GM03348 (cell line): ENCODE measurements around the gene DCTN3.
A peak's percentile ranks its signal among the peaks of the same experiment; 100 is the strongest.

ENCODE experiments used
- DNase-seq: peaks from one replicate; pipeline ENCODE4 v3.0.0; 2012; ENCODE audit warnings: low spot score

Gene DCTN3

DNA sequence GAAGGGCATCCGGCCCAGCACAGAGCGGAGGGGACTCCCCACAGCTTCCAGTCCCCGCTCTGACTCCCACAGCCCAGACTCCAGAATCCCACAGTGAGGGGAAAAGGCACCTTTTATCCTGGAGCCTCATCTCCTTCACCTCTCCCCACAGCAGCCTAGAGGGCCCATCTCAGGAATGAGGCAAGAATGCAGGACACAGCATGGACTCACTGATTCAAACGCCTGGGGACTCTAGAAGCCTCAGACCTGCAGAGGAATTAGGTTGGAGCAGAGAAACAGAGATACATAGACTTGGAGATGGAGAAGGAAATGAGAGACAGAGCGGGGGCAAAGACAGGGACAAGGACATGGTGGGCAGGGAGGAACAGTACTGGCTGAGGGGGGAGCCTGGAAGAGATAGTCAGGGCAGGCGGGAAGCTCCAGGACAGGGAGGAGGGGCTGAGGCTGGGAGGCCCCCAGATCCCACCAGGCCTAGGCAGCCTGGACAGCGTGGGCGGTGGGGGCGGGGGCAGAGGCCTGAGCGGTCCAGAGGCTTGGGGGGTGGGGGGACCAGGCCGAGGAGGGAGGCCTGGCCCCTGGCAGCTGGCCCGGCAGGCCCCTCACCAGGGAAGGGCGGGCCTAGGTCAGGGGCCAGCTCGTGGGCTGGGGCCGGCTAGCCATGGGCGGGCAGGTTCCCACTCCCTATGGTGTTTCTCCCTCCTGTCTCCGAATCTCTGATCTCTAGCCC, 46.5 kb downstream of the DCTN3 start:
- no peak for DNase-seq

DNA sequence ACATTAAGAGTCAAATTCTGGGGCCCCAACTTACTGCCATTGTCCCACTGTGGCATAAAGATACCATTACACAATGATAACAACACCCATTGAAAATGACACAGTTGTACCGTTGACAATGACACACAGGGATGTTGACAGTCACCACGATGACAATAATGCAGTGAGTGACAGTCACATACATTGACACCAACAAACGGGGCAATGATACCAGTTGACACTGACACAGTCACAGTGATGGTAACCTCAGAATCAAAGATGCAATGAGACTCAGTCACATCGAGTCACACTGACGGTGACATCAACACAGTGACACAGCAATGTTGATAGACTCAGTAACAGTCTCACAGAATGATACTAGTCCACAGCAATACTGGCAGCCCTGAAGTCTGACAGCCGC, 47.7 kb downstream of the DCTN3 start:
- DNase-seq, result no peak

GRCh38 chr9:34572092-34572491, 48.2 kb downstream of the DCTN3 start:
- no peak for DNase-seq

- DNase-seq, result no peak
Observed at GRCh38 chr9:34571481-34571810, 48.8 kb downstream of the DCTN3 start.

DNA sequence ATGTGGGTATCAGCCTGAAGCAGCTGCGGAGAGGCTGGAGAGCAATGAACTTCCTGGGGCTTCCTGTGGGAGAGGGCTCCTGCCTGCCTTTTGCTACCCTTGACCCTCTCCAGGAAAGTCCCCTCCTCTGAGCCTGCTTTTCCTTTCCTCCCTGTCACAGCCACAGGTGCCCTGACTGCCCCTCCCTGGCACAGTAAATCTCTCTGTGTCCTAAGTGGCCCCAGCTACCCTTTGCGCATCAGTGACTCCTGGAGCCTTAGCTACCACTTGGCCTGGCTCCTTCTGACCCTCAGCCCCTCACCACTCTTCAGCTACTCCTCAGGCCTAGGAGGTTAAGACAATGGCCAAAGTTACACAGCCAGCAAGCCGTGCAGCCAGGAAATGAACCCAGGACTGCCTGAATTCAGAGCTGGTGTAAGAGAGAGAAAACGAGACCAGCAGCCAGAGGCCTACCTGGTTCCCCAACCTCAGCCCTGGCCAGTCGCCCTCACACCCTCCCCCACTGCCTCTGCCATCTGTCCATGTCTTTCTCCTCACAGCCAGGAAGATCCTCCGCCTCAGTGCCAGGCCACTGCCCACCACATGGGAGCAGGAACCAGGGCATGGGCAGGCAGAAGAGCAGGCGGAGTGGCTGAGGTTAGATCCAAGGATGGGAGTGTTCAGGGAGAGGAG, 49.4 kb downstream of the DCTN3 start:
- no peak for DNase-seq

- DNase-seq, result peak; percentile 31
Observed at GRCh38 chr9:34570376-34570775, 49.9 kb downstream of the DCTN3 start.

GRCh38 chr9:34568774-34569173, 51.5 kb downstream of the DCTN3 start:
- no peak for DNase-seq

DNA sequence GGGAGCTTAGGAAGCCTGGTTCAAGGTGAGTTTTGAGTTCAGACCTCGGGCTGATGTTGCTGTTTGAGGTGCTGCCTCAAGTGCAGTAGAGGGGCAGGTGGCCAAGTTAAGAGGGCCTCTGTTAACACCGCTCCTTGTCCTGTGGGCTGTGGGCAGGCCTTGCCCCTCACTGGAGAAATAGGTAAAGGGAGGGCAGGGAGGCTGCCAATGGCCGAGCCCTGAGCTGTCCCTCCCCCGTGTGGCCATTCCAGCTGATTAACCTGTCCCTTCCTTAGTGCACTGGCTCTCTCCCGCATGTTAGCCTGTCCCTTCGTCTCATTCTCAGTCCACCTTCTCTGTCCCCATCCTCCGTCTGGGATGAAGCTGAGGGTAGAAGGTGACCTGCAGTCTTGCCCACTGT, 52.2 kb downstream of the DCTN3 start:
- DNase-seq, result no peak

DNA sequence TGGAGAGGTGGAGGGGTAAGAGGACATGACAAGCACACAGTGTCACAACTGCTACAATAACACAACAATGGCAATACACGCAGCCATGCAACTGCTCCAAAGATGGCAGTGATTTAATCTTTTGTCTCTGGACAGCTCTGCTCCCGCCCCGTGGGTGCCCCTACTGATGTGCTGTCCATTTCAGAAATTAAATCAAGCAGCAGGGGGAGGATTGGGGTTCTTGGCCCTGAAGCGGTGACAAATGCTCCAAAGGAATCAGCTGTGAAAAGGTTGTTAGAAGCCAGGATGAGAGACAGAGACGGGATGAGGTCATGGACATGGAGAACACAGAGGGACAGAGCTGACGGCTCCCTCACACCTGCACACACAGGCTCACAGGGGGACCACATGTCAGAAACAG, 53.3 kb downstream of the DCTN3 start:
- DNase-seq, result no peak

- no peak for DNase-seq
Observed at GRCh38 chr9:34566322-34566721, 54.0 kb downstream of the DCTN3 start.

GRCh38 chr9:34565856-34566255, 54.4 kb downstream of the DCTN3 start:
- no peak for DNase-seq

DNA sequence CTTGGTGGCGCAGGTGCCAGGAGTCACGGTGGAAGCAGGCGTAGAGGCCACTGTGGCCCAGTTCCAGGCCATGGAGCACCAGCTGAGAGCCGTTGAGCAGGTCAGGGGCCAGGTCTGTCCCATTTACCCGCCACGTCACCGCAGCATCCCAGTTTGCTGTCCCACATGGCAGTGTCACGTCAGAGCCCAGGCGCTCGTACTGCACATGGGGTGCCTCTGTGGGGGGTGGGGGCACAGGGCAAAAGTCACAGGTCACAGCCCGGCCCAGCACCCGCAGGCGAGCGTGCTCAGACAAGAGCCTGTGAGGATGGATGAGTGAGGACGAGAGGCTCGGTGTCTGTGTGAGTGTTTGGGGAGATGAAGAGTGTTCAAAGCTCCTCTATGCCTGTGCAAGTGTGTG, 55.7 kb downstream of the DCTN3 start:
- no peak for DNase-seq
